Stimulated activated CD4-positive, alpha-beta T cell treated with anti-CD3 and anti-CD28 coated beads, Interleukin-12 subunit alpha, Interleukin-12 subunit beta, amount 100 ng/mL, for 48 hours (primary cell): ENCODE measurements around the gene SIM1.

ENCODE experiments used
- DNase-seq, 3 donors: peaks; one replicate each; pipeline ENCODE4 v3.0.0-alpha.2; 2020; ENCODE audit warnings: low read depth in 2 of 3, low spot score in 1 of 3

Gene SIM1

DNA sequence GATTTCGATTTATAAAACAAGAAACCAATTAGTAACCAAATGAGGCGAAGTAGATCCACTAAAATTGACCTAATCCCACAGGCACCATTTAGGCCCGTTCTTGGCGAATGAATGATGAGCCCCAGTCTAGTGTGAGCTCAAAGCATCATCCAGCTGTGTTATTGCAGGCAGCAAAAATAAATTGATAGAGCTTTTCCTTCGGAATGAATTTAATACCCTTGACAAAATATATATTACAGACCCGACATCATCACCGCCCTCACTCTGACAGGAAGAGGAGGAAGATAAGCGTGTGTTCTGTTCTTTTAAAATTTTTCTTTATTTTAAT, 7.8 kb downstream of the SIM1 start:
- no peak for DNase-seq

DNA sequence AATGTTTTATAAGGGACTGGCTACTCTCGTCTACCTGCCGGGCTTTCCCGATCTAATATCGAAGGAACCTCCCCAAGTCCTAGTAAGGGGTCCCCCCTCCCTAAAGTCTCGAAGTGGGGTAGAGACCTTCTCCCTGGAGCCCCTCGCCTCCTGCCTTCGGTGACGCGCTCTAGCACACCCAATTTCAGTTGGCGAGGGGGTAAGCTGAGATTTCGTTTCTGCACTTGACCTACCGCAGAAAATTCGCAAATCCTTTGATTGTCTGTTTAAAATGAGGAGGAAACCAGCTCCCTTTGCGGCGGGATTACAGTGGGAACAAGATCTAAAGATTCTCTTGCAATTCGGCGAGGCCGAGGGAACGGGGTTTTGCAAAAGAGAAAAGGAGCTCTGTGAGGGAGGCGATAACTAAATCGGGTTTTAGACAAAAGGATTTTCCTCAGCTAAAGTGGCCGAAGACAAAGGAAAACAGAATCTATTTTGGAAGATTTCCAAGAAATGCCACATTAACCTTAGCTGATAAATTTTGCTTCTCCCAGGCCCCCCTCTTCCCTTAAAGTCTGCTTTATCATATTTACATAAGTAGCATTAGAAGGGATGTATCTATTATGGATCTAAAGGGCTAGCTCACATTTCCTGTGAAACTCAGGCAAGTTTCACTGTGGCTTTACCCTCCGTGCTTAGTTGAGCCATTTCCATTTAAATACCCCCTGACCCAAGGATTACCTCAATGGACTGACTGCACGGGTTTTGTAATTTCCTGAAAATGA, 8.4 kb downstream of the SIM1 start:
- DNase-seq: no peak

DNA sequence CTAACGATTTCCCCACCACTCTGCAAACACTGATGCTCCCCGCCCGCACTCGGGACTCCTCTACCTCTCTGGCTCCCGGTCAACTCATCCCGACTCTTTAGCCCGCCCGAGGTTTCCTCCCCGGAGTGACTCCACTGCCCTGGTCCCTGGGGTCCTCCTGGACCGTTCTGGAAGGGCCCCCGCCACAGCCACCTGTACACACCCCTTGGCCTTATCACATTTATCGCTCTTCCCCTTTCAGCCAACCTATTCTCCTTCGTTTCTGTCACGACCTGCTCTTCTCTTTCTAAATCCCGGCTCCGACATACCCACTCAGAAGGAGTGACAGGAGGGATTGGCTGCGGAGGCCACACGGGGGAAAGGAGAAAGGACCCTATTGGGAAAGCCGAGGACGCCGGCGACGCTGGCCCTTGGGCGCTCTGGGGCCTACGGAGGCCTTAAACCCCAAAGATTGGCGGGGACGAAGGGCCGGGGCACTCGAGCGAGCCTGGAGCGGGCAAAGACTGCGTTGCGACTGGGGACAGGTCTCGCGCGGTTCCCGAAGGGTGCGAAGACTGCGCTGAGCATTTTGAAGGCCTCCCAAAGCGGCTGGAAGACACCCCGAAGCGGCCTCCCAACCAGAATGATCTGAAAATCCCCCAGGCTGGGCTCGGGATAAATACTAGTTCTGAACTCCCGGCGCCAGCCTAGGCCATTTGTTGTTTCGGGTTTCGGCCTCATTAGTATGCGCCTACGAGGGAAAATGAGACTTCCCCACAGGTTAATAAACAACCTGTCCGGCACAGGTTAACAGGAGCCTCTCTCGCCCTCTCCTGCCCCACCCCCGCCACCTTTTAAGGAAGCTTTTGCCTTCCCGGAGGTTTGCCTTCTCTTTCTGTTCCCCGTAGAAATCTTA, 9.2 kb downstream of the SIM1 start:
- DNase-seq: no peak

- DNase-seq: no peak
Measured at GRCh38 chr6:100454551-100455229, 10.0 kb downstream of the SIM1 start.

- DNase-seq: no peak
Measured at GRCh38 chr6:100453701-100454521, 10.8 kb downstream of the SIM1 start.

- DNase-seq: no peak
Measured at GRCh38 chr6:100452998-100453397, 11.7 kb downstream of the SIM1 start.

DNA sequence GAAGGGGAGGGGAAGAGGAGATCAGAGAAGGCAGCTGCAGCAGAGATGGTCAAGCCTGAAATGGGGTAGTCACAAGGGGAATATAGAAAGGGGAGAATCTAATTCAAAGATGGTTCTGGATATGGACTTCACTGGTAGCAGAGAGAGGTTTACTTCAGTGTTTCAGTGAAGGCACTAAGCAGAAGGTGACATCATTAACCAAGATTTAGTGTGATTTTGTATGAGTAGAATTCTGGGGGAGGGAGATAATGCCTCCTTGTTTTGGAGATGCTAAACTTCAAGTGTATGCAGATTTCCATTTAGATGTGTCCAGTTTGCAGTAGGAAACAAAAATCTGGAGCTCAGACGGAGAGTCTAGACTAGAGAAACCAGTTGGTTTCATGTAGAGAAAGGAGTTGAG, 13.1 kb downstream of the SIM1 start:
- DNase-seq: no peak

DNA sequence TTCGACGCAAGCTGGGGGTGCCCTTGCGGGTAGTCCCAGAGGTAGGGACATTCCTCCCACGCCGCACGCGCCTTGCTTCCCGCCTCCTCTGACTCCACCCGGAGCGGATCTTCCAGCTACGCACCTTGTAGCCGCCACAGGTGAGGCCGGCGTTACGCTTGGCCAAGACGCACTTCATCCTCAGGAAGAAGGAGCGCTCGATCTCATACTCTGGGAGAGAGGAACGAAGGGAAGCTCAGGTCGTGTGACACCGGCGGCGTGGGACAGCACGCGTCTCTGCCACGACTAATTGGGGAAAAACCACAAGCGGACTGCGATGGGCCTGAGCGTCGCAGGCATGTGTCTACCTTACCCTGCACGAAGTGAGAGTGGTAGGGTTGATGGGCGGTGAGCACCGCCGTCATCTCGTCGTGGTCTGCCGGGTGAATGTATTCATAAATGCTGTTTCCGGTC, 15.5 kb downstream of the SIM1 start:
- DNase-seq: no peak

GRCh38 chr6:100447900-100448748, 16.6 kb downstream of the SIM1 start:
- no peak for DNase-seq

GRCh38 chr6:100447081-100447899, 17.4 kb downstream of the SIM1 start:
- no peak for DNase-seq

- no peak for DNase-seq
Measured at GRCh38 chr6:100446115-100447080, 18.3 kb downstream of the SIM1 start.

DNA sequence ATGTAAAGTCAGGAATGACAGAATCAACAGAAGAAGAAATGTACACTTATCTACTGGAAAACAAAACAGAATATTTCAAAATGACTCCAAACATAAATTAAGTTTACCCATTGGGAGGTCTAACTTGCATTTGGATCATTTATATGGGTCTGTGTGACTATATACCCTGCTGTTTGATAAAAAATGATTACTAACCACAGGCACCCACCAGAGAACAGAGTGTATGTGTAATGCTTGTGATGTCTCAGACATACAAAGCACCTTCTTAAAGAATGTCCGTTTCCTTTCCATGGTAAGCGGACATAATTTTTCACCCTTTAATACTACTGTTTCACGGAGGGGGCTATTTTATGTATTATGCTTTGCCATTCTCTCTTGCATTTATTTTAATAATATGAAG, 19.2 kb downstream of the SIM1 start:
- DNase-seq: no peak

DNA sequence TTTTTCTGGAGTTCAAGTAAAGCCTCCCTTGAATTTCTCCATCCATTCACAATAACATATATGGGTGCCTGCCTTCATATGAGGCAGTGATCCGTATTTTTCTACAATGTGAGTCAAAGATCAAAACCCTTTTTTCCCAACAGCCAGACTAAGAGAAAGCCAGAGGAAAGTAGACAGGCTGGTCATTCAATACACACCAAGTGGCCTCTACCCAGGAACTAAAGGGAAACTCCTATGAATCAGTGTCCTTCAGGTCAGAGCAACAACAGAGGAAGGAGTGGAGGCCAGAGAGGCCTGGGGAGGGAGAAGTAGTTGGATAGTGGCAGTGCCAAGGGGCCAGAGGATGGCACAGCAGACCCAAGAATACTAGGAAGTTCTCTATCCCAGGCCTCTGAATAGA, 23.8 kb downstream of the SIM1 start:
- DNase-seq: no peak

DNA sequence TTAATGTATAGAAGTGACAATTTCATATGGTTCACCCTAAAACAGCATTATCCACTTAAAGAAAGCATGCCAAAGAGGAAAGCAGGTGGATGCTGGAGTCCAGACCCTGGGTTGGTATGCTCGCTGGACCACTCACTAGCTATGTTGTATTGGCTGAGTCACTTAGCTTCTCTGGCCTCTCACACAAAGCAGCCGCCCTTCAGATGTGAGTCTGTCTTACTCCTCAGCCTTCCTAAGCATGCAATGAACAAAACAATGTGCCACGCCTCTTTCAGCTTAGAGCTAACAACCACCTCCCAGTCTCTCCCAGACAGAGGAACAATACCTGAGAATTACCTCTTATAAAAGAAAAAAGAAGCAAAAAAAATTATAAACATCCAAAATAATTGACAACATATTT, 29.4 kb downstream of the SIM1 start:
- DNase-seq: no peak

DNA sequence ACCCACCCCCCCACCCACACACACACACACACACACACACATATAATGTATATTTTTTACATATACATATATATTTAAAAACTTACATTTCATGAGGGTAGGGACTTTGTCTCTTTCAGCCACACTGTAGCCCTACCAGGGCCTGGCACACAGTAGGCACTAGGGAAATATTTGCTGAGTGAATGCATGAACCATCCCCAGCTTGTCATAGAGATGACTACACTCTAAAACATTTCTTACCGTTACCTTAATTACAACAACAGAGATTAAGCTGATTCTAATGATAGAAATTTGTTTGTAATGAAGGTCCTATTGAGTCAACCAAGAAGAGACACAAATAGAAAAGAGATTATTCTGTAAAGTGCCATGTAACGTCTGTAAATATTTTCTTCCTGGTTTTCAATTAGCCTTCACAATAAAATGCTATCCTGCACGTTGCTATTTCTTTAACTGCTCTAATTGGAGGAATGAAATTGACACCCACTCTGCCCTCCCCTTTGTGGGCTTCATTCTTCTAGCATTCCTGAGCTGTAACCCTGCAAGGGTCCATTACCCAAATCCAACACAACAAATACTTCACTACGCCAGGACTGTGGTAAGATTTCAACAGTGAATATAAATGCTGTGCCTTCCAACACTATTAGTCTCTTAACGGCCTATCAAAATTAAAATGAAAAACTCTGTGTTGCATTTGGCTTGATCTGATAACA, 30.8 kb downstream of the SIM1 start:
- no peak for DNase-seq

DNA sequence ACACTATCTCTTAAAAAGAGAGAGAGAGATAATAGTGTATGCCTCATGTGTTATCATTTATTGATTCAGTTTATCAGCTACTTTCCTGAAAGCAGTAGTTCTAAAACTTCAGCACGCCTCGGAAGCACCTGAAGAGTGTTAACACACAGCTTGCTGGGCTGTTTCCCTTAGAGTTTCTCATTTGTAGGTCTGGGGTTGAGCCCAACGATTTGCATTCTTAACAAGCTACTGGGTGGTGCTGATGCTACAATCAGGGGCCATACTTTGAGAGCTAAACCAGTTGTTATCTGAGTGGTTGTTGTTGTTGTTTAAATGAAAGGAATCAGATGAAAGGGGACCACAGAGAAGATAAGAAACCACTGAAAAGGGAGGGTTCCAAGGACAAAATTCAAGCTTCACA, 32.6 kb downstream of the SIM1 start:
- no peak for DNase-seq

GRCh38 chr6:100430962-100431361, 33.8 kb downstream of the SIM1 start:
- no peak for DNase-seq

DNA sequence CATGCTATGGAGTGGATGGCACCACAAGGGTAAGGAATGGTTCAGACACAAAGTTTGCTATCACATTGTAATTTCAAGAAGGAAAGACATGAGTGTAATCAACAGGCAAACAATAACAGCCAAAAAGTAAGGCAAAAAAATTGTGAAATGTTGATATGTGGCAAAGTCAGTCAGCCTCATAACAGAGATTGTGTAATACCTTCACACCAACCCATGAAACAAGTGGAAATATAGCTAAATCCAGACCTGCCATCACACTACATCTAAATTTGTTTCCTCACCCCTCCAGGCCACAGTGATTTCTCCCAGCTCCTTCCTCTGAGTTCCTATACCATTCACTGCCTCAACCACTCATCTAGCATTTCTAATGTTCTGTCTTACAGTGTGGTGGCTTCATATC, 37.3 kb downstream of the SIM1 start:
- DNase-seq: no peak
